ENCODE results near the gene RARRES1.

RARRES1 gene

GRCh38 chr3:158732856-158733200 lies 571 bp upstream of the RARRES1 start:
- no peaks in the 10 kb centered on the region for H3K4me1 ChIP-seq (ENCODE audit: low read length)
- no peaks in the 10 kb centered on the region for H3K27me3 ChIP-seq (replicated peaks; ENCODE audit: insufficient read depth, low read length)
- H3K9me2 ChIP-seq (replicated peaks; ENCODE audit: insufficient read depth, low read length) = no peaks in the 10 kb centered on the region
- H3K79me2 ChIP-seq (ENCODE audit: low read length) = no peaks in the 10 kb centered on the region
- H3K36me3 ChIP-seq (replicated peaks; ENCODE audit: insufficient read depth, low read length) = no peaks in the 10 kb centered on the region
- no peak overlapping the region for H3K4me3 ChIP-seq (ENCODE audit: low read length)
- H3K9me3 ChIP-seq (replicated peaks; ENCODE audit: insufficient read depth, low read length) = no peaks in the 10 kb centered on the region
- no peak for DNase-seq
- H4K20me1 ChIP-seq (ENCODE audit: insufficient read depth, low read length) = no peaks in the 10 kb centered on the region
- no peak for TF ChIP-seq CTCF (IDR thresholded peaks at IDR 0.05; ENCODE audit: low read length)
- no peak for TF ChIP-seq EZH2phosphoT487 (IDR thresholded peaks at IDR 0.05; ENCODE audit: low read length)
- no peak for TF ChIP-seq EZH2 (optimal IDR thresholded peaks at IDR 0.05; ENCODE audit: low read depth, low read length)
- no peak overlapping the region for H2AFZ ChIP-seq (ENCODE audit: low read length)
- no peak overlapping the region for H3K9ac ChIP-seq (ENCODE audit: low read length)
- no peak overlapping the region for H3K4me2 ChIP-seq (ENCODE audit: low read depth, low read length)
- no peak overlapping the region for H3K27ac ChIP-seq (ENCODE audit: low read length)
- no peaks in the 10 kb centered on the region for H3F3A ChIP-seq (ENCODE audit: insufficient read depth, low read length)

GRCh38 chr3:158731486-158731885 lies 771 bp downstream of the RARRES1 start:
- Histone ChIP-seq H3K79me2 (ENCODE audit: low read length) (no peaks in the 10 kb centered on the region), H3K9me3 (replicated peaks; ENCODE audit: insufficient read depth, low read length) (no peaks in the 10 kb centered on the region), H3K27me3 (replicated peaks; ENCODE audit: insufficient read depth, low read length) (no peaks in the 10 kb centered on the region), H3K4me2 (ENCODE audit: low read depth, low read length) (no peak overlapping the region), H3K9ac (ENCODE audit: low read length) (no peak overlapping the region), H3K4me3 (ENCODE audit: low read length) (no peak overlapping the region), H4K20me1 (ENCODE audit: insufficient read depth, low read length) (no peaks in the 10 kb centered on the region), H3F3A (ENCODE audit: insufficient read depth, low read length) (no peaks in the 10 kb centered on the region), H3K36me3 (replicated peaks; ENCODE audit: insufficient read depth, low read length) (no peaks in the 10 kb centered on the region), H3K4me1 (ENCODE audit: low read length) (no peaks in the 10 kb centered on the region), H3K27ac (ENCODE audit: low read length) (no peak overlapping the region), H3K9me2 (replicated peaks; ENCODE audit: insufficient read depth, low read length) (no peaks in the 10 kb centered on the region), H2AFZ (ENCODE audit: low read length) (no peak overlapping the region)
- TF ChIP-seq EZH2 (optimal IDR thresholded peaks at IDR 0.05; ENCODE audit: low read depth, low read length) = no peak
- TF ChIP-seq CTCF (IDR thresholded peaks at IDR 0.05; ENCODE audit: low read length) = no peak
- TF ChIP-seq EZH2phosphoT487 (IDR thresholded peaks at IDR 0.05; ENCODE audit: low read length) = no peak
- no peak for DNase-seq

- Histone ChIP-seq H3K79me2 (ENCODE audit: low read length) (no peaks in the 10 kb centered on the region), H3K27ac (ENCODE audit: low read length) (no peak overlapping the region), H3K4me1 (ENCODE audit: low read length) (no peaks in the 10 kb centered on the region), H3K27me3 (replicated peaks; ENCODE audit: insufficient read depth, low read length) (no peaks in the 10 kb centered on the region), H2AFZ (ENCODE audit: low read length) (no peak overlapping the region), H3K4me2 (ENCODE audit: low read depth, low read length) (no peak overlapping the region), H3K4me3 (ENCODE audit: low read length) (no peak overlapping the region), H3K9me2 (replicated peaks; ENCODE audit: insufficient read depth, low read length) (no peaks in the 10 kb centered on the region), H3K9ac (ENCODE audit: low read length) (no peak overlapping the region), H4K20me1 (ENCODE audit: insufficient read depth, low read length) (no peaks in the 10 kb centered on the region), H3F3A (ENCODE audit: insufficient read depth, low read length) (no peaks in the 10 kb centered on the region), H3K9me3 (replicated peaks; ENCODE audit: insufficient read depth, low read length) (no peaks in the 10 kb centered on the region), H3K36me3 (replicated peaks; ENCODE audit: insufficient read depth, low read length) (no peaks in the 10 kb centered on the region)
- DNase-seq = no peak
- TF ChIP-seq EZH2phosphoT487 (IDR thresholded peaks at IDR 0.05; ENCODE audit: low read length) = no peak
- no peak for TF ChIP-seq EZH2 (optimal IDR thresholded peaks at IDR 0.05; ENCODE audit: low read depth, low read length)
- no peak for TF ChIP-seq CTCF (IDR thresholded peaks at IDR 0.05; ENCODE audit: low read length)
Measured at GRCh38 chr3:158728851-158729250, 3.4 kb downstream of the RARRES1 start.

All from MM.1S (cell line).